Measurements from ENCODE around the gene ZNF784. TPM values are rescaled to one million over a fixed set of nuclear protein-coding genes. Genes with fewer than 3 reads are reported as not detected.

ZNF784 gene
- total and polyA plus RNA-seq, 9 of the 15 experiments (the other 6 are each of a cell fraction or from before 2014, with no cell fraction given), result 0.14 to 6.1 (median 2.1) TPM

DNA sequence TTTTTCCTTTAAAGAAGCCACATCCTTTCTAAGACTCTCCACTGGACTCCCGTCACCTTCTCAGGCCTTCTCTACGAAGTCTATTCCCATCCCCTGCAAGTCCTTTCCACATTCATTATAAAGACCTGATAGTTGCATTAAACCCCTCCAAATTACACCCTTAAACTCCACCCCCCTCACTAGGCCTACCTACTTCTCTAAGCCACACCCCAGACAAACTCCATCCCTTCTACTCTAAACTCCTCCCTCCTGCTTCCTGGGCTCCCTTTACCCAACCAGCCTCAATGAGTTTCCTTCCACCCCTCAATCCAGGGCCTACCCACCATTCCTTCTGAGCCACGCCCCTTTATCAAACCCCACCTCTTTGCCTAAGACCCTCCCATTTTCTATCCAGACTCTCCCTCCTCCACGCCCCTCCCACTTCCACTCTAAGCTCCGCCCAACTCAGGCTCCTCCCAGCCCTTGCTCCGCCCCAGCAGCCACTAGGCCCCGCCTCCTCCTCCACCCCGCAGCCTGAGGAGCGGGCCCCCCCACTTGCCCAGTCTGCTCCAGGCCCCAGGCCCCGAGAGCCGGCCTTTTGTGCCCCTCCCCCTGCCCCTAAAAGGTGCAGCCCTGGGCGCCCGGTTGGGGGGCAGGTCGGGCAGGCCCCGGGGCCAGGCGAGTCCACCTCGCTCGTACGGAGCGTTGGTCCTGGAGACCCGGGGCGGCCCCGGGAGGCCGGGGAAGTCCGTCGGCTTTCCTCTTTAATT, 25.5 kb downstream of the ZNF784 start (continued):
- no peak for TF ChIP-seq STAT5B (CRISPR knock-in tag; IDR thresholded peaks at IDR 0.05)
- TF ChIP-seq, protein P1, sequence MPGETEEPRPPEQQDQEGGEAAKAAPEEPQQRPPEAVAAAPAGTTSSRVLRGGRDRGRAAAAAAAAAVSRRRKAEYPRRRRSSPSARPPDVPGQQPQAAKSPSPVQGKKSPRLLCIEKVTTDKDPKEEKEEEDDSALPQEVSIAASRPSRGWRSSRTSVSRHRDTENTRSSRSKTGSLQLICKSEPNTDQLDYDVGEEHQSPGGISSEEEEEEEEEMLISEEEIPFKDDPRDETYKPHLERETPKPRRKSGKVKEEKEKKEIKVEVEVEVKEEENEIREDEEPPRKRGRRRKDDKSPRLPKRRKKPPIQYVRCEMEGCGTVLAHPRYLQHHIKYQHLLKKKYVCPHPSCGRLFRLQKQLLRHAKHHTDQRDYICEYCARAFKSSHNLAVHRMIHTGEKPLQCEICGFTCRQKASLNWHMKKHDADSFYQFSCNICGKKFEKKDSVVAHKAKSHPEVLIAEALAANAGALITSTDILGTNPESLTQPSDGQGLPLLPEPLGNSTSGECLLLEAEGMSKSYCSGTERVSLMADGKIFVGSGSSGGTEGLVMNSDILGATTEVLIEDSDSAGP (CRISPR knock-in tag; IDR thresholded peaks at IDR 0.05), result peak; percentile 87
- TF ChIP-seq, protein P2, sequence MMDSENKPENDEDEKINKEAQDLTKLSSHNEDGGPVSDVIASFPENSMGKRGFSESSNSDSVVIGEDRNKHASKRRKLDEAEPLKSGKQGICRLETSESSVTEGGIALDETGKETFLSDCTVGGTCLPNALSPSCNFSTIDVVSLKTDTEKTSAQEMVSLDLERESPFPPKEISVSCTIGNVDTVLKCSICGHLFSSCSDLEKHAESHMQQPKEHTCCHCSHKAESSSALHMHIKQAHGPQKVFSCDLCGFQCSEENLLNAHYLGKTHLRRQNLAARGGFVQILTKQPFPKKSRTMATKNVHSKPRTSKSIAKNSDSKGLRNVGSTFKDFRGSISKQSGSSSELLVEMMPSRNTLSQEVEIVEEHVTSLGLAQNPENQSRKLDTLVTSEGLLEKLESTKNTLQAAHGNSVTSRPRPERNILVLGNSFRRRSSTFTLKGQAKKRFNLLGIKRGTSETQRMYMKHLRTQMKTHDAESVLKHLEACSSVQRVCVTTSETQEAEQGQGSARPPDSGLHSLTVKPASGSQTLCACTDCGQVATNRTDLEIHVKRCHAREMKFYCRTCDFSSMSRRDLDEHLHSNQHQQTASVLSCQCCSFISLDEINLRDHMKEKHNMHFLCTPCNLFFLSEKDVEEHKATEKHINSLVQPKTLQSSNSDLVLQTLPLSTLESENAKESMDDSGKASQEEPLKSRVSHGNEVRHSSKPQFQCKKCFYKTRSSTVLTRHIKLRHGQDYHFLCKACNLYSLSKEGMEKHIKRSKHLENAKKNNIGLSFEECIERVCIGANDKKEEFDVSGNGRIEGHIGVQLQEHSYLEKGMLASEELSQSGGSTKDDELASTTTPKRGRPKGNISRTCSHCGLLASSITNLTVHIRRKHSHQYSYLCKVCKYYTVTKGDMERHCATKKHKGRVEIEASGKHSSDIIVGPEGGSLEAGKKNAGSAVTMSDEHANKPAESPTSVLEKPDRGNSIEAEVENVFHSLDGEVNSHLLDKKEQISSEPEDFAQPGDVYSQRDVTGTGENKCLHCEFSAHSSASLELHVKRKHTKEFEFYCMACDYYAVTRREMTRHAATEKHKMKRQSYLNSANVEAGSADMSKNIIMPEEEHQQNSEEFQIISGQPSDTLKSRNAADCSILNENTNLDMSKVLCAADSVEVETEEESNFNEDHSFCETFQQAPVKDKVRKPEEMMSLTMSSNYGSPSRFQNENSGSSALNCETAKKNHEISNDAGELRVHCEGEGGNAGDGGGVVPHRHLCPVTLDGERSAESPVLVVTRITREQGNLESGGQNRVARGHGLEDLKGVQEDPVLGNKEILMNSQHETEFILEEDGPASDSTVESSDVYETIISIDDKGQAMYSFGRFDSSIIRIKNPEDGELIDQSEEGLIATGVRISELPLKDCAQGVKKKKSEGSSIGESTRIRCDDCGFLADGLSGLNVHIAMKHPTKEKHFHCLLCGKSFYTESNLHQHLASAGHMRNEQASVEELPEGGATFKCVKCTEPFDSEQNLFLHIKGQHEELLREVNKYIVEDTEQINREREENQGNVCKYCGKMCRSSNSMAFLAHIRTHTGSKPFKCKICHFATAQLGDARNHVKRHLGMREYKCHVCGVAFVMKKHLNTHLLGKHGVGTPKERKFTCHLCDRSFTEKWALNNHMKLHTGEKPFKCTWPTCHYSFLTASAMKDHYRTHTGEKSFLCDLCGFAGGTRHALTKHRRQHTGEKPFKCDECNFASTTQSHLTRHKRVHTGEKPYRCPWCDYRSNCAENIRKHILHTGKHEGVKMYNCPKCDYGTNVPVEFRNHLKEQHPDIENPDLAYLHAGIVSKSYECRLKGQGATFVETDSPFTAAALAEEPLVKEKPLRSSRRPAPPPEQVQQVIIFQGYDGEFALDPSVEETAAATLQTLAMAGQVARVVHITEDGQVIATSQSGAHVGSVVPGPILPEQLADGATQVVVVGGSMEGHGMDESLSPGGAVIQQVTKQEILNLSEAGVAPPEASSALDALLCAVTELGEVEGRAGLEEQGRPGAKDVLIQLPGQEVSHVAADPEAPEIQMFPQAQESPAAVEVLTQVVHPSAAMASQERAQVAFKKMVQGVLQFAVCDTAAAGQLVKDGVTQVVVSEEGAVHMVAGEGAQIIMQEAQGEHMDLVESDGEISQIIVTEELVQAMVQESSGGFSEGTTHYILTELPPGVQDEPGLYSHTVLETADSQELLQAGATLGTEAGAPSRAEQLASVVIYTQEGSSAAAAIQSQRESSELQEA (IDR thresholded peaks at IDR 0.05; ENCODE audit: low read depth), result no peak
- TF ChIP-seq NONO (IDR thresholded peaks at IDR 0.05; ENCODE audit: low read depth in 2 of 2, low read length in 1 of 2), result peak; percentile 51 to 78; a peak in 3 of 4 replicates
- peak; percentile 66 for TF ChIP-seq POLR2AphosphoS5 (IDR thresholded peaks at IDR 0.05; ENCODE audit: control insufficient read depth, insufficient read depth, low read depth, low read length)
- no peak for TF ChIP-seq CBFB (CRISPR knock-in tag; IDR thresholded peaks at IDR 0.05)
- TF ChIP-seq FOSL1 (tag; conservative IDR thresholded peaks at IDR 0.05), result no peak
- peak; percentile 73 to 78 for TF ChIP-seq NRF1 (conservative IDR thresholded peaks at IDR 0.05 in 1 of 2, IDR thresholded peaks at IDR 0.05 in 1 of 2)
- TF ChIP-seq, protein P3, sequence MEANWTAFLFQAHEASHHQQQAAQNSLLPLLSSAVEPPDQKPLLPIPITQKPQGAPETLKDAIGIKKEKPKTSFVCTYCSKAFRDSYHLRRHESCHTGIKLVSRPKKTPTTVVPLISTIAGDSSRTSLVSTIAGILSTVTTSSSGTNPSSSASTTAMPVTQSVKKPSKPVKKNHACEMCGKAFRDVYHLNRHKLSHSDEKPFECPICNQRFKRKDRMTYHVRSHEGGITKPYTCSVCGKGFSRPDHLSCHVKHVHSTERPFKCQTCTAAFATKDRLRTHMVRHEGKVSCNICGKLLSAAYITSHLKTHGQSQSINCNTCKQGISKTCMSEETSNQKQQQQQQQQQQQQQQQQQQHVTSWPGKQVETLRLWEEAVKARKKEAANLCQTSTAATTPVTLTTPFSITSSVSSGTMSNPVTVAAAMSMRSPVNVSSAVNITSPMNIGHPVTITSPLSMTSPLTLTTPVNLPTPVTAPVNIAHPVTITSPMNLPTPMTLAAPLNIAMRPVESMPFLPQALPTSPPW (CRISPR knock-in tag; IDR thresholded peaks at IDR 0.05), result peak; percentile 97; the same call in 1 of the 2 replicates
- TF ChIP-seq, protein P4, sequence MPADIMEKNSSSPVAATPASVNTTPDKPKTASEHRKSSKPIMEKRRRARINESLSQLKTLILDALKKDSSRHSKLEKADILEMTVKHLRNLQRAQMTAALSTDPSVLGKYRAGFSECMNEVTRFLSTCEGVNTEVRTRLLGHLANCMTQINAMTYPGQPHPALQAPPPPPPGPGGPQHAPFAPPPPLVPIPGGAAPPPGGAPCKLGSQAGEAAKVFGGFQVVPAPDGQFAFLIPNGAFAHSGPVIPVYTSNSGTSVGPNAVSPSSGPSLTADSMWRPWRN (IDR thresholded peaks at IDR 0.05; ENCODE audit: low read depth), result no peak

Measured in K562 (cell line).